ENCODE results near the gene STN1. TPM values are rescaled to one million over a fixed set of nuclear protein-coding genes. Genes with fewer than 3 reads are reported as not detected.

The STN1 gene
- total and polyA plus RNA-seq, 9 of the 15 experiments (the other 6 are each of a cell fraction or from before 2014, with no cell fraction given) = 9.1 to 19.6 (median 13.8) TPM

DNA sequence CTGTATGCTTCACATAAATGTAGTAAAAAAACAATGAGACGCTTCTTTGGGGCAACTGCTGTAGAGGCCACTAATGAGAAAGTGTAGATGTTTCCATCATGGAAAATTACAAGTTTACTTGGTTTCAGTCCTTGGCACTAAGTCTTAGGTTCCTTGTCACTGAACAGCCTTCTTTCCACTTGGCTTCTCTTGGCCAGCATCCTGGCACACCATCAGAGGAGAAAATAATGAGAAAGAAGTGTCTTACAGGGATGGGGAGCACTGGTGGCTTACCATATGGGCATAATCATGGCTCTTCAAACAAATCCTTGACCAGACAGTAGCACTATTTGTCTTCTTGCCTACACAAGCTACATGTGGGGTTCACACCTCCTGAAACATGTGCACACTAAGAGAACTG, 40.1 kb downstream of the STN1 start:
- H3K4me2 ChIP-seq (ENCODE audit: insufficient read depth, low read length) = no peak overlapping the region
- H3K79me2 ChIP-seq (ENCODE audit: control insufficient read depth, insufficient read depth, low read length) = no peaks in the 10 kb centered on the region
- BruUV-seq (replicated peaks) = no TSS peak
- no peaks in the 10 kb centered on the region for H3K9me1 ChIP-seq (ENCODE audit: control insufficient read depth, insufficient read depth, low read length)
- TF ChIP-seq, protein P1, sequence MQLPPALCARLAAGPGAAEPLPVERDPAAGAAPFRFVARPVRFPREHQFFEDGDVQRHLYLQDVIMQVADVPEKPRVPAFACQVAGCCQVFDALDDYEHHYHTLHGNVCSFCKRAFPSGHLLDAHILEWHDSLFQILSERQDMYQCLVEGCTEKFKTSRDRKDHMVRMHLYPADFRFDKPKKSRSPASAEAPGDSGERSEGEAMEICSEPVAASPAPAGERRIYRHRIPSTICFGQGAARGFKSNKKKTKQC (CRISPR knock-in tag; IDR thresholded peaks at IDR 0.05) = no peak
- TF ChIP-seq, protein P2, sequence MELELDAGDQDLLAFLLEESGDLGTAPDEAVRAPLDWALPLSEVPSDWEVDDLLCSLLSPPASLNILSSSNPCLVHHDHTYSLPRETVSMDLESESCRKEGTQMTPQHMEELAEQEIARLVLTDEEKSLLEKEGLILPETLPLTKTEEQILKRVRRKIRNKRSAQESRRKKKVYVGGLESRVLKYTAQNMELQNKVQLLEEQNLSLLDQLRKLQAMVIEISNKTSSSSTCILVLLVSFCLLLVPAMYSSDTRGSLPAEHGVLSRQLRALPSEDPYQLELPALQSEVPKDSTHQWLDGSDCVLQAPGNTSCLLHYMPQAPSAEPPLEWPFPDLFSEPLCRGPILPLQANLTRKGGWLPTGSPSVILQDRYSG (tag; conservative IDR thresholded peaks at IDR 0.05; ENCODE audit: low read depth) = no peak
- no peak overlapping the region for H2AFZ ChIP-seq (ENCODE audit: low read depth, low read length)
- no peak overlapping the region for H3K4me3 ChIP-seq
- intact Hi-C loops (cut with micrococcal nuclease) = no loop called here
- H3K4me1 ChIP-seq (replicated peaks in 1 of 2; ENCODE audit: control insufficient read depth in 2 of 2, insufficient read depth in 2 of 2, low read length in 2 of 2) = no peaks in the 10 kb centered on the region
- WGBS (ENCODE audit: insufficient coverage, low coverage, missing lambda C conversion rate) = 60% methylated on average over 1 of the region's 1 CpG
- DNase-seq (ENCODE audit: extremely low read depth in 1 of 4, low spot score in 3 of 4) (no peak), FAIRE-seq (no peak), ATAC-seq (no peak)
- no peaks in the 10 kb centered on the region for H3K9me3 ChIP-seq (replicated peaks; ENCODE audit: control insufficient read depth, insufficient read depth, low read depth, low read length)
- no peak overlapping the region for H3K9ac ChIP-seq (ENCODE audit: insufficient read depth in 1 of 2, low read depth in 2 of 2, low read length in 2 of 2)
- 0 out of 3 replicates have a peak, but pooled peaks cover 2% of the 10 kb centered on the region for H3K36me3 ChIP-seq (ENCODE audit: control insufficient read depth, insufficient read depth, low read length)
- ChIA-PET CTCF (ENCODE audit: low intra/inter-chr PET ratio) (no interaction called here), POLR2A (no interaction called here)
- no peaks in the 10 kb centered on the region for H4K20me1 ChIP-seq (replicated peaks; ENCODE audit: control insufficient read depth, insufficient read depth, low read length)
- peaks cover 0 to 9% of the 10 kb centered on the region in 2 experiments; a peak in 1 of 5 replicates for H3K27me3 ChIP-seq (ENCODE audit: control insufficient read depth in 2 of 2, insufficient read depth in 2 of 2, low read length in 2 of 2)
- in situ Hi-C loops (cut with MboI) = no loop called here
- H3K27ac ChIP-seq (ENCODE audit: extremely low read depth, low read depth, low read length) = no peak overlapping the region

DNA sequence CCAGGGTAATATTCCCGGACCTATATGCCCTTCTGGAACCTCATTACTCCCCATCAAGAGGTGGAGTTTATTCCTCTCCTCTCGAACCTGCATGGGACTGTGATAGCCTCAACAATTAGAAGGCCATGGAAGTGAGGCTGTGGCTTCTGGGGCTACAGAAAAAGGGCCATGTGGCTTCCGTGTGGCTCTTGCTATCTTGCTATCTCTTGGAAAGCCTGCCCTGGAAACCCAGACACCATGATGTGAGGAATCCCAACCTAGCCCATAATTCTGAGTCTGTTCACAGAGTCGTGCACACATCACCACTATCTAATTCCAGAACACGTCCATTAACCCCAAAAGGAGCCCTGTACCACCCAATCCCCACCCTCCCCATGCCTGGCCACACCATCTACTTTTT, 41.8 kb downstream of the STN1 start:
- Histone ChIP-seq H3K79me2 (ENCODE audit: control insufficient read depth, insufficient read depth, low read length) (no peaks in the 10 kb centered on the region), H3K4me2 (ENCODE audit: insufficient read depth, low read length) (no peak overlapping the region), H3K27ac (ENCODE audit: extremely low read depth, low read depth, low read length) (no peak overlapping the region), H3K36me3 (ENCODE audit: control insufficient read depth, insufficient read depth, low read length) (no peaks in the 10 kb centered on the region), H4K20me1 (replicated peaks; ENCODE audit: control insufficient read depth, insufficient read depth, low read length) (no peaks in the 10 kb centered on the region), H3K9ac (ENCODE audit: insufficient read depth in 1 of 2, low read depth in 2 of 2, low read length in 2 of 2) (no peak overlapping the region), H3K27me3 (ENCODE audit: control insufficient read depth in 2 of 2, insufficient read depth in 2 of 2, low read length in 2 of 2) (peaks cover 5 to 18% of the 10 kb centered on the region in 2 experiments; a peak in 3 of 5 replicates), H3K9me1 (ENCODE audit: control insufficient read depth, insufficient read depth, low read length) (no peaks in the 10 kb centered on the region), H3K4me1 (replicated peaks in 1 of 2; ENCODE audit: control insufficient read depth in 2 of 2, insufficient read depth in 2 of 2, low read length in 2 of 2) (no peaks in the 10 kb centered on the region), H2AFZ (ENCODE audit: low read depth, low read length) (no peak overlapping the region), H3K4me3 (no peak overlapping the region), H3K9me3 (replicated peaks; ENCODE audit: control insufficient read depth, insufficient read depth, low read depth, low read length) (no peaks in the 10 kb centered on the region)
- WGBS (ENCODE audit: insufficient coverage, low coverage, missing lambda C conversion rate) = 3% methylated on average over 4 of the region's 5 CpGs
- ATAC-seq (no peak), FAIRE-seq (no peak), DNase-seq (ENCODE audit: extremely low read depth in 1 of 4, low spot score in 3 of 4) (no peak)
- intact Hi-C loops (cut with micrococcal nuclease) (no loop called here), in situ Hi-C loops (cut with MboI) (no loop called here)
- no peak for TF ChIP-seq HMG20B (CRISPR knock-in tag; IDR thresholded peaks at IDR 0.05)
- no peak for TF ChIP-seq TAL1 (IDR thresholded peaks at IDR 0.05)
- ChIA-PET POLR2A (no interaction called here), CTCF (ENCODE audit: low intra/inter-chr PET ratio) (no interaction called here)
- no TSS peak for BruUV-seq (replicated peaks)

Data from K562 (cell line).